HG02970 (cell line): ENCODE measurements around the gene ZNF516.

Experiments
- ATAC-seq: cut with Tn5 transposase; IDR thresholded peaks from one replicate; pipeline ENCODE4 v1.9.1; 2021; ENCODE audit warnings: mild to moderate bottlenecking, moderate library complexity, moderate number of reproducible peaks; ENCODE audit not compliant: unreplicated experiment, low FRiP score

Gene ZNF516

GRCh38 chr18:76407681-76408080, 87.4 kb downstream of the ZNF516 start:
- ATAC-seq = no peak

- ATAC-seq = no peak
Observed at GRCh38 chr18:76406791-76407190, 88.3 kb downstream of the ZNF516 start.

GRCh38 chr18:76405681-76406356, 89.2 kb downstream of the ZNF516 start:
- no peak for ATAC-seq

- no peak for ATAC-seq
Observed at GRCh38 chr18:76405280-76405679, 89.8 kb downstream of the ZNF516 start.

GRCh38 chr18:76404345-76404831, 90.7 kb downstream of the ZNF516 start:
- no peak for ATAC-seq

GRCh38 chr18:76402026-76402990, 92.7 kb downstream of the ZNF516 start:
- ATAC-seq = no peak

- no peak for ATAC-seq
Observed at GRCh38 chr18:76401498-76401897, 93.5 kb downstream of the ZNF516 start.

GRCh38 chr18:76399613-76400391, 95.2 kb downstream of the ZNF516 start:
- no peak for ATAC-seq

GRCh38 chr18:76398896-76399612, 96.0 kb downstream of the ZNF516 start:
- ATAC-seq = peak; percentile 81

- ATAC-seq = no peak
Observed at GRCh38 chr18:76398295-76398694, 96.7 kb downstream of the ZNF516 start.

GRCh38 chr18:76397631-76398030, 97.4 kb downstream of the ZNF516 start:
- no peak for ATAC-seq

- no peak for ATAC-seq
Observed at GRCh38 chr18:76396792-76397191, 98.2 kb downstream of the ZNF516 start.

GRCh38 chr18:76395609-76396008, 99.4 kb downstream of the ZNF516 start:
- no peak for ATAC-seq

GRCh38 chr18:76394780-76395476, 100.1 kb downstream of the ZNF516 start:
- no peak for ATAC-seq

GRCh38 chr18:76392349-76392748, 102.7 kb downstream of the ZNF516 start:
- ATAC-seq = no peak

- ATAC-seq = no peak
Observed at GRCh38 chr18:76391746-76392145, 103.3 kb downstream of the ZNF516 start.

- no peak for ATAC-seq
Observed at GRCh38 chr18:76391038-76391437, 104.0 kb downstream of the ZNF516 start.

- no peak for ATAC-seq
Observed at GRCh38 chr18:76390452-76391035, 104.5 kb downstream of the ZNF516 start.

- no peak for ATAC-seq
Observed at GRCh38 chr18:76389716-76390115, 105.3 kb downstream of the ZNF516 start.
